ENCODE results near the gene ZFP92. TPM values are rescaled to one million over a fixed set of nuclear protein-coding genes. Genes with fewer than 3 reads are reported as not detected.

The ZFP92 gene
- polyA plus RNA-seq, 1 donor from 2014 or later = not detected

GRCh38 chrX:153444333-153445011 lies 33.2 kb downstream of the ZFP92 start:
- no peaks in the 10 kb centered on the region for H3K79me2 ChIP-seq (replicated peaks; ENCODE audit: insufficient read depth, low read length)
- no peaks in the 10 kb centered on the region for H3K27me3 ChIP-seq (ENCODE audit: insufficient read depth, low read depth, low read length)
- H3K4me3 ChIP-seq (ENCODE audit: low read length) = no peak overlapping the region
- H3K9me3 ChIP-seq (ENCODE audit: low read length) = no peaks in the 10 kb centered on the region
- H3K27ac ChIP-seq (ENCODE audit: low read length) = no peak overlapping the region
- no peaks in the 10 kb centered on the region for H3K36me3 ChIP-seq (ENCODE audit: insufficient read depth, low read length)
- no peak overlapping the region for H3K4me2 ChIP-seq (ENCODE audit: low read length)
- no peaks in the 10 kb centered on the region for H3K9me2 ChIP-seq (ENCODE audit: insufficient read depth, low read length)
- no peaks in the 10 kb centered on the region for H4K20me1 ChIP-seq (ENCODE audit: insufficient read depth)
- no peaks in the 10 kb centered on the region for H3F3A ChIP-seq (ENCODE audit: insufficient read depth, low read length, poor library complexity, severe bottlenecking)
- H2AFZ ChIP-seq (ENCODE audit: low read depth, low read length) = no peak overlapping the region
- TF ChIP-seq RAD21 (conservative IDR thresholded peaks at IDR 0.05) (no peak), EP300 (conservative IDR thresholded peaks at IDR 0.05; ENCODE audit: poor library complexity, severe bottlenecking) (no peak), SMC3 (conservative IDR thresholded peaks at IDR 0.05; ENCODE audit: poor library complexity) (no peak), POLR2AphosphoS5 (IDR thresholded peaks at IDR 0.05) (no peak), REST (IDR thresholded peaks at IDR 0.05; ENCODE audit: borderline replicate concordance) (no peak), TAF1 (IDR thresholded peaks at IDR 0.05; ENCODE audit: low read depth) (no peak), MXI1 (conservative IDR thresholded peaks at IDR 0.05; ENCODE audit: poor library complexity, severe bottlenecking) (no peak), EZH2 (IDR thresholded peaks at IDR 0.05; ENCODE audit: borderline replicate concordance, insufficient read depth, low read length, poor library complexity, severe bottlenecking) (no peak)
- TF ChIP-seq, protein P1, sequence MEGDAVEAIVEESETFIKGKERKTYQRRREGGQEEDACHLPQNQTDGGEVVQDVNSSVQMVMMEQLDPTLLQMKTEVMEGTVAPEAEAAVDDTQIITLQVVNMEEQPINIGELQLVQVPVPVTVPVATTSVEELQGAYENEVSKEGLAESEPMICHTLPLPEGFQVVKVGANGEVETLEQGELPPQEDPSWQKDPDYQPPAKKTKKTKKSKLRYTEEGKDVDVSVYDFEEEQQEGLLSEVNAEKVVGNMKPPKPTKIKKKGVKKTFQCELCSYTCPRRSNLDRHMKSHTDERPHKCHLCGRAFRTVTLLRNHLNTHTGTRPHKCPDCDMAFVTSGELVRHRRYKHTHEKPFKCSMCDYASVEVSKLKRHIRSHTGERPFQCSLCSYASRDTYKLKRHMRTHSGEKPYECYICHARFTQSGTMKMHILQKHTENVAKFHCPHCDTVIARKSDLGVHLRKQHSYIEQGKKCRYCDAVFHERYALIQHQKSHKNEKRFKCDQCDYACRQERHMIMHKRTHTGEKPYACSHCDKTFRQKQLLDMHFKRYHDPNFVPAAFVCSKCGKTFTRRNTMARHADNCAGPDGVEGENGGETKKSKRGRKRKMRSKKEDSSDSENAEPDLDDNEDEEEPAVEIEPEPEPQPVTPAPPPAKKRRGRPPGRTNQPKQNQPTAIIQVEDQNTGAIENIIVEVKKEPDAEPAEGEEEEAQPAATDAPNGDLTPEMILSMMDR (IDR thresholded peaks at IDR 0.05; ENCODE audit: poor library complexity, severe bottlenecking) = no peak
- H3K9ac ChIP-seq (ENCODE audit: low read length) = no peak overlapping the region

GRCh38 chrX:153445106-153445855 lies 34.0 kb downstream of the ZFP92 start:
- Histone ChIP-seq H3K9ac (ENCODE audit: low read length) (no peak overlapping the region), H3K4me2 (ENCODE audit: low read length) (no peak overlapping the region), H3K27me3 (ENCODE audit: insufficient read depth, low read depth, low read length) (no peaks in the 10 kb centered on the region)

More at GRCh38 chrX:153445106-153445855, 34.0 kb downstream of the ZFP92 start:
- Histone ChIP-seq H3K27ac (ENCODE audit: low read length) (no peak overlapping the region), H3K36me3 (ENCODE audit: insufficient read depth, low read length) (no peaks in the 10 kb centered on the region), H3K9me2 (ENCODE audit: insufficient read depth, low read length) (no peaks in the 10 kb centered on the region), H3K9me3 (ENCODE audit: low read length) (no peaks in the 10 kb centered on the region), H3F3A (ENCODE audit: insufficient read depth, low read length, poor library complexity, severe bottlenecking) (no peaks in the 10 kb centered on the region), H2AFZ (ENCODE audit: low read depth, low read length) (no peak overlapping the region), H4K20me1 (ENCODE audit: insufficient read depth) (no peaks in the 10 kb centered on the region), H3K4me3 (ENCODE audit: low read length) (no peak overlapping the region), H3K79me2 (replicated peaks; ENCODE audit: insufficient read depth, low read length) (no peaks in the 10 kb centered on the region)
- no peak for TF ChIP-seq EP300 (conservative IDR thresholded peaks at IDR 0.05; ENCODE audit: poor library complexity, severe bottlenecking)
- TF ChIP-seq SMC3 (conservative IDR thresholded peaks at IDR 0.05; ENCODE audit: poor library complexity) = no peak
- TF ChIP-seq REST (IDR thresholded peaks at IDR 0.05; ENCODE audit: borderline replicate concordance) = no peak
- no peak for TF ChIP-seq MXI1 (conservative IDR thresholded peaks at IDR 0.05; ENCODE audit: poor library complexity, severe bottlenecking)
- no peak for TF ChIP-seq POLR2AphosphoS5 (IDR thresholded peaks at IDR 0.05)
- TF ChIP-seq EZH2 (IDR thresholded peaks at IDR 0.05; ENCODE audit: borderline replicate concordance, insufficient read depth, low read length, poor library complexity, severe bottlenecking) = no peak
- TF ChIP-seq, protein P1 (IDR thresholded peaks at IDR 0.05; ENCODE audit: poor library complexity, severe bottlenecking) = no peak
- TF ChIP-seq TAF1 (IDR thresholded peaks at IDR 0.05; ENCODE audit: low read depth) = no peak
- no peak for TF ChIP-seq RAD21 (conservative IDR thresholded peaks at IDR 0.05)

Measured in neural cell (in vitro differentiated cells).